Tongue (tissue), 2 donors: Measurements from ENCODE around the gene COL4A6. TPM values are rescaled to one million over a fixed set of nuclear protein-coding genes. Genes with fewer than 3 reads are reported as not detected.

ENCODE experiments used
- DNase-seq: peaks from one replicate; pipeline ENCODE4 v3.0.0-alpha.2; 2015
- total RNA-seq: library from RNA; depleted of rRNA; stranded (reverse); fragments of >200 nt; gene quantifications from one replicate; pipeline ENCODE4 v1.2.3, GENCODE V29; 2014

The COL4A6 gene
- total RNA-seq, 1 donor from 2014 or later: 5.4 TPM

- no peak for DNase-seq
Observed at GRCh38 chrX:108216405-108216804, 221.8 kb downstream of the COL4A6 start.

- DNase-seq: peak; percentile 37
Observed at GRCh38 chrX:108211301-108211700, 226.9 kb downstream of the COL4A6 start.

DNA sequence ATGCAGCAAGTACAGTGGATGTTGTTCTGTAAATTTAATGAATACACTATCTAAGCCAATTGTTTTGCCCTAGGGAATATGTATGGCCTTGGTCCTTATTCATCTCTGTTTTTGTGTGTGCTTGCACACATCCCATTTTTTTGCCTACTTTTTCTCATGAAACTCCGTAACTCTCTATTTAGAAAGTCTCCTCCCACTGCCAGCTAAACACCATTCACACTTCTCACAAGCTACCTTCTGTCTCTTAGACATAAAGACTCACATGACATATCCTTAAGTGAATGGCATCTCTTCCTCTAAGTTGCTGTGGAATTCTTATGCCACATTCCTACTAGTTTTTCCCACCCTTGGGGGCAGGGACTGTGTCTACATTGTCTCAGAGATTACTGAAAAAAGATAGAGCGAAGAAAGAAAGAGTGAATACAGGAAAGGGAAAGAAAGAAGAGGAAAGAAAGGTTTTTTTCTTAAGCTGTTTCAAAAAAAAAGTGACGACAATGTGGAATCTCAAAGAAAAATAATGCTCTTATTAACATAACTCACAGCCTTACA lies 229.1 kb downstream of the COL4A6 start:
- DNase-seq: no peak

- DNase-seq: no peak
Observed at GRCh38 chrX:108203540-108203939, 234.7 kb downstream of the COL4A6 start.

DNA sequence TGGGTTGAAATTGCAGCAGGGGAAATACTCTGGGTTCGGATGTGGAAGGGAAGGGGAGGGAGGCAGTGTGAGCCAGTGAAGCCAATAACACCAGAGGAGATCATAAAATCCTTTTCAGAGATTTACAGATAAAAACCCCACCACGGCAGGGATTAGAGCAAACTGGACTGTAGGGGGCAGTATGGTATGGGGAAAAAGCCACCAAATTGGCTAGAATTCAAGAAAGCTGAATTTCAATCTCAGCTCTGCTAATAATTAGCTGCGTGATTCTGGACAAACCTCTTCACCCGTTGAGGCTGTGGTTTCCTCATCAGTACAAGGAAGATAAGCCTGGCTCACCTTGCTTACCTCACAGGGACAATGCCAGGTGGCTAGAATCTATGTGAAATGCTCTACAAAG lies 238.5 kb downstream of the COL4A6 start:
- peak; percentile 45 for DNase-seq

GRCh38 chrX:108199041-108199440 lies 239.2 kb downstream of the COL4A6 start:
- no peak for DNase-seq

- DNase-seq: no peak
Observed at GRCh38 chrX:108198420-108198819, 239.8 kb downstream of the COL4A6 start.

DNA sequence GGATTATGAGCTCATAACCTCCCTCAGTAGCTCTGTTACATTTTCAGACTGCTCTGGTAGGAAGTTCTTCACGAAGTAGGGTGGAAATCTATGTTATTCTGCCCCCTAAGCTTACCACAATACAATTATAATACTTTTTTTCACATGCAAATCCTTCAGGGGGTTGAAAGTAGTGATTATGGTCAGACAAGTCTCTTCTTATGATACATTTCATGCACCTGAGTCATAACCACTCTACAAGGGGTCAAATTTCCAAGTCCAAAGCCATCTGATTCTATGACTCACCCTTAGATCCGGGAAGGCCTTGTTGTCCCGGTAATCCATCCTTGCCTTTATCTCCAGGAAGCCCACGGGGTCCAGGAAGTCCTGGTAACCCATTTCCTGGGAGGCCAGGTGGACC lies 251.4 kb downstream of the COL4A6 start:
- DNase-seq: no peak

GRCh38 chrX:108178143-108178498 lies 260.1 kb downstream of the COL4A6 start:
- DNase-seq: no peak

DNA sequence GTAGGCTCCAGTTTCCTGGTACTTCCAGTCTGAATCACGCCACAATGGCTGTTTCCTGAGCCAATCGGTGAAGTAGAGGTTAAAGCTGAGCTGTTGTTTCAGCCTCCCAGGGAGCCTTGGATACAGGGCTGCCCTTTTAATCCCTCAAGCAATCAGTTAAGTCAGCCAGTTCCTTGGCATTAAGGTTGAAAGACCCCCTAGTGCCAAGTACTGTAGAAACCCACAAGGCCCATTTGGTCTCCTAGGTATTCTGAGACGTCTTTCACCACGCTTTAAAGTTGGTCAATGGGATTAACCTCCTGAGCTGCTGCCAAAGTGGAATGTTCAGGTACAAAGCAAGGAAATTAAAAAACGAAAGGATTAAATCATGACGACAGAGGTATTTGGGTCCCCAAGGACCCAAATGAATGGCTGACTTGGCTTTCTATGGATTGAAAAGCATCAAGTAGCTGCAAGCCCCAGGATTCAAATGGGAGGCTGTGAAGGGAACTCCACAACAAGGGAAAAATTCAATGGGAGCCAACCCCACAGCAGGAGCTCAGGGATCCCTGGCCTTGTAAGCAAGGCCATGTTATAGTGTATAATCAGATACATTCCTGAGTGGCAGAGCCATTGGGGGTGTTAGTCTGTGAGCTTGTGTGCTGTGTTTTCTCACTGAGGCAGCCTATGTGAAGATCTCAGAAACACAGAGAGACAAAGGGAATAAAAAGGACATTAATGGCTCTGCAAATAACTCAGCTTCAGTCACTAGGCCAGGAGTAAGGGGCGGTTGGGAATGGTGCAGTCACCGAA lies 260.7 kb downstream of the COL4A6 start:
- DNase-seq: peak; percentile 1

- no peak for DNase-seq
Observed at GRCh38 chrX:108173874-108174273, 264.3 kb downstream of the COL4A6 start.

DNA sequence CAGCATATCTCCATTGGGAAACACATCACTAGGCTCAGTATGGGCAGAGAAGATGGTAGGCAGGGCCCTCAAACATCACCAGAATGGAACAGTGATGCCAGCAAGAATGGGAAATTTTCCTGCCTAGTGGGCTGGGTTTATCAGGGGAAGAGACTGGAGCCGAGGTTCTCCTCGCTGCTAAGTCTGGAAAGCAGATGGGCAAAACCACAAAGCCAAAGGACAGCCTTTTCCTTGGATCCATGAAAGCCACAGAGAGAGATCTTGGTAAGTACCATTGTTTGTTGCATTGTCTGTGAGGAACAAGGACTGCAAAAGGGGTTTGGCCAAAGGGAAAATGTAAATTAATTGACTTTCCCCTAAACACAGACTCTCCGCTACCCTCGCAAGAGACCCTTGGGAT lies 266.6 kb downstream of the COL4A6 start:
- no peak for DNase-seq

DNA sequence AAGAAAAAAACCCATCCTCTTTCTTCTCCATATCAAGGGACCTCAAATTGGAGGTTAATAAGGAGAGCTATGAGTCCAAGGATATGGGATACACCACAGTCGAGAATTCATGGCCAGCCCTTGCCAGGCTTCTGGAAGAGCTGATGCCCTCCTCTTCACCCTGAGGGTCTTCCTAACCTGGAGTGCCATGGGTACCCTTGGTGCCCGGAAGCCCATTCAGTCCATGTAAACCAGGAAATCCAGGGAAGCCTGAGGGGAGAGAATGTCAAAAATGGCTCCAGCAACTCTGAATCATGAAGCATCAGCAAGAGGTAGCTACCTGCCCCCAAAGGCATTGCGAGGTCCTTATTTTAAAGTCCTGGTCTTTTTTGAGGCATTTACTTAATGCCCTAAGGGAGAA lies 268.5 kb downstream of the COL4A6 start:
- DNase-seq: no peak

- DNase-seq: no peak
Observed at GRCh38 chrX:108168961-108169740, 269.1 kb downstream of the COL4A6 start.

DNA sequence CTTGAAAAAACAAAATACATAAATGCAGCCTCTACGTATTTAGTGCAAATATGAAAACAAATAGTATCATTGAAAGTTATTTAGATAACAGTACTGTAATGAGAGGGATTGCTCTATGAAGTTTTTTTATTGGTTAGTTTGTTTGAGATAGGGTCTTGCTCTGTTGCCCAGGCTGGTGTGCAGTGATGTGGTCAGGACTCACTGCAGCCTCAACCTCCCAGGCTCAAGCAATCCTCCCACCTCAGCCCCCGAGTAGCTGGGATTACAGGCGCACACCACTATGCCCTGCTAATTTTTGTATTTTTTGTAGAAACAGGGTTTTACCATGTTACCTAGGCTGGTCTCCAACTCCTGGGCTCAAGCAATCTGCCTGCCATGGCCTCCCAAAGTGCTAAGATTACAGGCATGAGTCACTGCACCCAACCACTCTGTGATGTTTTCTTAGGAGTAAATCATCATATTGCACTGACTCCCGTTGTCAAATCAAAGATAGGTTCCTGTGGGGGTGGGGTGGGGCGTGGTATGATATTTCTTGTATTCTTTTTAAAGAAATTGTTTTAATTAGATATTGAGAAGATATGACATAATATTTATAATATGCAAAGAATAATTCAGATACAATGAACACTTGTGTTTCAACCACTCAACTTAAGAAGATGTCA lies 270.9 kb downstream of the COL4A6 start:
- DNase-seq: no peak

DNA sequence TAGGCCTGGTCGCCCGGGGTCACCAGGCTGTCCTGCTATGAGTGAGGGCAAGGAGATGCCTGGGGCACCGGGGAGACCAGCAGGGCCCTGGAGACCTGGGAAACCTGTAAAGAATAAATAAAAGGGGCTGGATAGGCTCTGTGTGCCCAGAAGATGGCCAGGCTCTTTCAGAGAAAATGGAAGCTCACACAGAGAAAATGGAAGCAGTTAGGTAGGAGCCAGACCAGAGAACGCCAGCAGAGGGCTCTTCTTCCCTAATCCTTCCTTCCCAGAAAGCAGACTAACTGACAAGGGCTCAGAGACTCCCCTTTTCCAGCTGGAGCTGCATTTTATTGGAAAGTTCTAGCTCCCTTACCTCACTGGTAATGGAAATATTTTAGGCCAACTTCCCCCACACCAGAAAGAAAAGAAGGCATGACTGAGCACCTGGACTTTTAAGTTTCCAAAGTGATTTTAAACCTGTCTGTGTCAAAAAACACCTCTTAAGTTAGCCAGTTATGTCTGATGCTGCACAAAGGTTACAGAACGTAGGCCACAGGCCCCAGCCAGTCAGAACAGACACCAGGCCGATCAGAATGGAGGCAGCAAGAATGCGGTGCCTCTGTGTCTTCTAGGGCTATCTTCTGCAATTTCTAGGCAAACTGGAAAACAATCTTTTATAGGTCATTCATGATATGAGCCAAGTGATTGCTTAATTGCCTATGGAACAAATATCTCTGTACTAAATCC lies 272.7 kb downstream of the COL4A6 start:
- peak; percentile 32 for DNase-seq

DNA sequence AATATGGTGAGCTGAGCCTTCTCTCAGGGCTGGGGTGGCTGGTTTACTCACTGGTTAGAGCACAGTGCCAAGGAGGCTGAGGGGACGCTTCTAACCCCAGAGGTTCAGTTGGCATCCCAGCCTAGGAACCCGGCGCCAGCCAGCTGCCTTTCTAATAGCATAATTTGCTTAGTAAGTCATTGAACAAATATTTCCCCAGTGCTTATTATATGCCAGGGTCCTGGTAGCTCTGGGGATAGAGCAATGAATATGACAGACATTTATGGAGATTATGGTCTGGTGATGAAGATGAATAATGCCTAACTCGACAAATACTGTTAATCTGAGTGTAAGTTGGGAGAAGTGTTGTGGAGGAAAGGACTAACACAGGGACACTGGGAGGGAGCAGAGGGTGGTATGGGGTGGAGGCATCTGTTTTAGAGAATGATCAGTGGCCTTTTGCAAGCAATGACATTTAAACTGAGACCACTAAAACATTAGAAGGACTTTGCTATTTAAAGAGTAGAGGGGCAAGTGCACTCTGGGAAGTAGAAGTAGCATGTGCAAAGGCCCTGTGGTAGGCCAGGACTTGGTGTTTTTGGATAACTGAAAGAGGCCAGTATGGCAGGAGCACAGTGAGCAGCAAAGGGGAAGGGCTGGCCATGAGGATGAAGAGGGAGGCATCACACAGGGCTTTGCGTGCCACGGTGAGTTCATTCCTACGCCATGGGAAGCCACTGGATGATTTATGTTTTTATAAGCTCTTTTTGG lies 274.7 kb downstream of the COL4A6 start:
- DNase-seq: no peak

GRCh38 chrX:108162265-108162664 lies 276.0 kb downstream of the COL4A6 start:
- no peak for DNase-seq

- DNase-seq: no peak
Observed at GRCh38 chrX:108160309-108160708, 277.9 kb downstream of the COL4A6 start.

GRCh38 chrX:108159028-108159670 lies 279.1 kb downstream of the COL4A6 start:
- DNase-seq: no peak

DNA sequence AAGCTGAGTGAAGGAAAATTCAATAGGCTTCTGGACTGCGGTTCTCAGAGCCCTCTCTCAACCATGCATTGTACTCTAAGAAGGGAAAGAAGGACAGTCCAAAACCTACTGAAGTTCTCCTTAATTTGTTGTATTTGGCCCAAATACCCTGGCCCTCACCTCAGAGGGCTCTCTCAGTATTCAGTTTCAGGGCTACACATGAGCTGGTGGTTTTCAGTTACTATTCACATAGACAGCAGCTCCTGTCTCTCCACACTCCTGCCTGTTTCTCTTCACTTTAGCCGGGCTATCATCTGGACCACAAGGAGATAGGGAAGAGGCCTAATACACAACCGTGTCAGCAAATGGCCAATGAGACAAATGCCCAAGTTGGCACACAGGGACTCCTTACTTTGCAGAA lies 280.6 kb downstream of the COL4A6 start:
- no peak for DNase-seq
